IMR-90 (cell line): ENCODE measurements around the gene DAPK1. TPM values are rescaled to one million over a fixed set of nuclear protein-coding genes. Genes with fewer than 3 reads are reported as not detected.

Source experiments
- ATAC-seq: fragments of 200-7000 bp; cut with Tn5 transposase; 2 replicates; pipeline ENCODE4 v1.9.1; 2020; ENCODE audit warnings: low read depth, mild to moderate bottlenecking, moderate library complexity
- BruUV-seq: library from RNA; stranded (reverse); fragments of 400-500 nt; replicated peaks from 2 replicates; lab custom pipeline; 2021; lab: Mats Ljungman, UMichigan
- CTCF ChIA-PET: fragments of 300-600 bp; formaldehyde crosslinking; extraction: SDS; loops from one replicate; lab custom pipeline; 2021; ENCODE audit warnings: antibody characterized with exemption; lab: Yijun Ruan, JAX
- POLR2A ChIA-PET: fragments of 300-600 bp; sonication (Branson Sonifier 250); formaldehyde crosslinking; loops from one replicate; lab custom pipeline; 2022; ENCODE audit warnings: antibody characterized with exemption; ENCODE audit not compliant: unreplicated experiment; lab: Charles Lee
- DNase-seq: peaks from one replicate; pipeline ENCODE4 v3.0.0; 2013
- H2AFZ ChIP-seq: replicated peaks from 2 replicates; pipeline ENCODE3; 2013; ENCODE audit warnings: low read length, mild to moderate bottlenecking; ENCODE audit not compliant: poor library complexity
- H2AK5ac ChIP-seq: 2 replicates; pipeline ENCODE4 v1.6.1; 2013; ENCODE audit warnings: low read depth, low read length, inconsistent platforms
- H2AK9ac ChIP-seq: replicated peaks from 2 replicates; pipeline ENCODE3; 2013; ENCODE audit warnings: mild to moderate bottlenecking, low read depth, low read length, moderate library complexity; ENCODE audit not compliant: poor library complexity
- H2BK120ac ChIP-seq: 2 replicates; pipeline ENCODE4 v1.6.1; 2013; ENCODE audit warnings: low read depth, low read length, inconsistent platforms
- H2BK15ac ChIP-seq: 3 replicates; pipeline ENCODE4 v1.6.1; 2013; ENCODE audit warnings: low read depth, low read length, inconsistent platforms
- H2BK20ac ChIP-seq: 2 replicates; pipeline ENCODE4 v1.6.1; 2013; ENCODE audit warnings: low read depth, mild to moderate bottlenecking, inconsistent platforms, low read length, moderate library complexity
- H2BK5ac ChIP-seq: 2 replicates; pipeline ENCODE4 v1.6.1; 2013; ENCODE audit warnings: mild to moderate bottlenecking, low read depth, low read length, inconsistent platforms; ENCODE audit not compliant: poor library complexity, severe bottlenecking
- H3K14ac ChIP-seq: replicated peaks from 2 replicates; pipeline ENCODE4 v1.6.1; 2013; ENCODE audit warnings: low read depth, low read length, inconsistent platforms
- H3K18ac ChIP-seq: 2 replicates; pipeline ENCODE4 v1.6.1; 2013; ENCODE audit warnings: low read depth, low read length, control low read depth
- H3K23ac ChIP-seq: 2 replicates; pipeline ENCODE4 v1.6.1; 2013; ENCODE audit warnings: low read depth, low read length, inconsistent platforms
- H3K27ac ChIP-seq: 2 replicates; pipeline ENCODE4 v1.5.1; 2013; ENCODE audit warnings: mild to moderate bottlenecking, control low read depth, low read length; ENCODE audit not compliant: insufficient read depth
- H3K27me3 ChIP-seq: 2 replicates; pipeline ENCODE4 v1.6.1; 2013; ENCODE audit warnings: low read length; ENCODE audit not compliant: control insufficient read depth, insufficient read depth
- H3K36me3 ChIP-seq: 2 replicates; pipeline ENCODE4 v1.6.1; 2013; ENCODE audit warnings: low read length, mixed read lengths; ENCODE audit not compliant: control insufficient read depth, insufficient read depth
- H3K4ac ChIP-seq: 2 replicates; pipeline ENCODE4 v1.6.1; 2013; ENCODE audit warnings: low read depth, low read length, inconsistent platforms
- H3K4me1 ChIP-seq: 2 replicates; pipeline ENCODE4 v1.6.1; 2013; ENCODE audit warnings: low read length, mixed read lengths; ENCODE audit not compliant: control insufficient read depth, insufficient read depth
- H3K4me2 ChIP-seq: 2 replicates; pipeline ENCODE4 v1.6.1; 2013; ENCODE audit warnings: low read depth, mild to moderate bottlenecking, control low read depth, low read length, moderate library complexity
- H3K4me3 ChIP-seq: 2 replicates; pipeline ENCODE4 v1.5.1; 2013; ENCODE audit warnings: low read depth, mild to moderate bottlenecking, control low read depth, low read length, moderate library complexity; ENCODE audit not compliant: insufficient read depth
- H3K56ac ChIP-seq: 2 replicates; pipeline ENCODE4 v1.6.1; 2013; ENCODE audit warnings: low read length, inconsistent platforms; ENCODE audit not compliant: insufficient read depth; ENCODE audit errors: extremely low read depth
- H3K79me1 ChIP-seq, 2 experiments: 2 replicates each; pipeline ENCODE4 v1.6.1; 2013; ENCODE audit warnings: low read length in 2 of 2, inconsistent platforms in 1 of 2, low read depth in 1 of 2
- H3K9ac ChIP-seq: 2 replicates; pipeline ENCODE4 v1.6.1; 2013; ENCODE audit warnings: low read depth, low read length, control low read depth
- H3K9me1 ChIP-seq: 2 replicates; pipeline ENCODE4 v1.6.1; 2013; ENCODE audit warnings: low read length, inconsistent platforms; ENCODE audit not compliant: insufficient read depth
- H3K9me3 ChIP-seq: 2 replicates; pipeline ENCODE4 v1.6.1; 2013; ENCODE audit warnings: low read length; ENCODE audit not compliant: control insufficient read depth, insufficient read depth
- H4K20me1 ChIP-seq: 2 replicates; pipeline ENCODE4 v1.6.1; 2013; ENCODE audit warnings: low read length, inconsistent platforms; ENCODE audit not compliant: insufficient read depth
- H4K5ac ChIP-seq: 2 replicates; pipeline ENCODE4 v1.6.1; 2013; ENCODE audit warnings: mild to moderate bottlenecking, low read depth, low read length, control low read depth
- H4K8ac ChIP-seq, 2 experiments: 2 replicates each; pipeline ENCODE4 v1.6.1; 2013; ENCODE audit warnings: low read depth in 2 of 2, low read length in 2 of 2, control low read depth in 1 of 2, inconsistent platforms in 1 of 2
- H4K91ac ChIP-seq: 2 replicates; pipeline ENCODE4 v1.6.1; 2013; ENCODE audit warnings: low read depth, low read length, inconsistent platforms; ENCODE audit not compliant: insufficient read depth
- BHLHE40 ChIP-seq: fragments of 150-350 bp; IDR thresholded peaks from 2 replicates; pipeline ENCODE4 v1.6.1; 2016; ENCODE audit warnings: mild to moderate bottlenecking, low read depth, low read length
- CEBPB ChIP-seq: IDR thresholded peaks from 2 replicates; pipeline ENCODE4 v1.6.1; 2012; ENCODE audit warnings: low read depth, low read length, improper control_type of control experiment
- CHD1 ChIP-seq: IDR thresholded peaks from 2 replicates; pipeline ENCODE4 v1.6.1; 2012; ENCODE audit warnings: low read depth, low read length, improper control_type of control experiment
- ELK1 ChIP-seq: fragments of 150-350 bp; IDR thresholded peaks from 2 replicates; pipeline ENCODE4 v1.6.1; 2016; ENCODE audit warnings: low read depth, mild to moderate bottlenecking, low read length, moderate library complexity, borderline replicate concordance
- FOS ChIP-seq: fragments of 150-350 bp; IDR thresholded peaks from 2 replicates; pipeline ENCODE4 v1.6.1; 2016; ENCODE audit warnings: low read depth, low read length
- MAFK ChIP-seq: IDR thresholded peaks from 2 replicates; pipeline ENCODE4 v1.6.1; 2012; ENCODE audit warnings: low read depth, low read length, improper control_type of control experiment
- MAZ ChIP-seq: IDR thresholded peaks from 2 replicates; pipeline ENCODE4 v1.6.1; 2012; ENCODE audit warnings: low read depth, mild to moderate bottlenecking, low read length, improper control_type of control experiment, moderate library complexity, borderline replicate concordance
- MXI1 ChIP-seq: IDR thresholded peaks from 2 replicates; pipeline ENCODE4 v1.6.1; 2012; ENCODE audit warnings: low read depth, mild to moderate bottlenecking, low read length, moderate library complexity, borderline replicate concordance
- NFE2L2 ChIP-seq: fragments of 150-350 bp; IDR thresholded peaks from 2 replicates; pipeline ENCODE4 v1.6.1; 2016; ENCODE audit warnings: low read depth, mild to moderate bottlenecking, low read length
- POLR2A ChIP-seq: IDR thresholded peaks from 2 replicates; pipeline ENCODE4 v1.6.1; 2012; ENCODE audit warnings: mild to moderate bottlenecking, low read depth, low read length
- RAD21 ChIP-seq: IDR thresholded peaks from 2 replicates; pipeline ENCODE4 v1.6.1; 2012; ENCODE audit warnings: low read length, improper control_type of control experiment
- RCOR1 ChIP-seq: IDR thresholded peaks from 2 replicates; pipeline ENCODE4 v1.6.1; 2012; ENCODE audit warnings: mild to moderate bottlenecking, low read length, improper control_type of control experiment; ENCODE audit not compliant: insufficient replicate concordance
- RFX5 ChIP-seq: IDR thresholded peaks from 2 replicates; pipeline ENCODE4 v1.8.0; 2012; ENCODE audit warnings: low read depth, mild to moderate bottlenecking, low read length, moderate library complexity
- SMC3 ChIP-seq: fragments of 150-350 bp; IDR thresholded peaks from 2 replicates; pipeline ENCODE4 v1.6.1; 2016; ENCODE audit warnings: low read depth, mild to moderate bottlenecking, antibody characterized with exemption, low read length, moderate library complexity
- WGBS, 2 experiments: methylation state at CpG; one replicate each; pipeline versions ENCODE4 v1.1.5 to v1.1.7; 2013; ENCODE audit warnings: missing lambda C conversion rate in 2 of 2; ENCODE audit not compliant: insufficient read length in 1 of 2; ENCODE audit errors: extremely low coverage in 2 of 2; 5-methylcytosine and 5-hydroxymethylcytosine counted together
- dilution Hi-C: fragments of 300-500 bp; cut with HindIII; formaldehyde crosslinking; loops from one replicate; pipeline ENCODE4 v1.14.3; 2018; ENCODE audit warnings: low sequenced_read_pairs; ENCODE audit not compliant: unreplicated experiment
- in situ Hi-C: fragments of 300-500 bp; cut with MboI; formaldehyde crosslinking; loops from 3 replicates; pipeline ENCODE4 v1.14.3; 2019; ENCODE audit warnings: low sequenced_read_pairs, inconsistent platforms, mixed read lengths
- intact Hi-C: fragments of 100-400 bp; cut with micrococcal nuclease; formaldehyde crosslinking; loops from 2 replicates; pipeline ENCODE4 v1.10.0; 2022
- polyA plus RNA-seq, 3 experiments: library from polyadenylated mRNA; depleted of rRNA; stranded (reverse); fragments of >200 nt; gene quantifications; 2 replicates each; pipeline ENCODE4 v1.2.3, GENCODE V29; 2012; ENCODE audit warnings: low replicate concordance in 1 of 3
- total RNA-seq: library from RNA; depleted of rRNA; stranded (reverse); fragments of >200 nt; gene quantifications from 2 replicates; pipeline ENCODE4 v1.2.3, GENCODE V29; 2012
- TF ChIP-seq, protein P1 (sequence below): conservative IDR thresholded peaks from 2 replicates; pipeline ENCODE4 v1.5.1; 2012; ENCODE audit warnings: mild to moderate bottlenecking, low read depth, low read length, improper control_type of control experiment
- TF ChIP-seq, protein P2 (sequence below): fragments of 150-350 bp; IDR thresholded peaks from 2 replicates; pipeline ENCODE4 v1.6.1; 2017; ENCODE audit warnings: mild to moderate bottlenecking, antibody characterized with exemption, low read length, low read depth

Gene DAPK1
- total and polyA plus RNA-seq, 2 of the 4 experiments (the other 2 are of a cell fraction), result under 0.01 to 0.03 TPM

DNA sequence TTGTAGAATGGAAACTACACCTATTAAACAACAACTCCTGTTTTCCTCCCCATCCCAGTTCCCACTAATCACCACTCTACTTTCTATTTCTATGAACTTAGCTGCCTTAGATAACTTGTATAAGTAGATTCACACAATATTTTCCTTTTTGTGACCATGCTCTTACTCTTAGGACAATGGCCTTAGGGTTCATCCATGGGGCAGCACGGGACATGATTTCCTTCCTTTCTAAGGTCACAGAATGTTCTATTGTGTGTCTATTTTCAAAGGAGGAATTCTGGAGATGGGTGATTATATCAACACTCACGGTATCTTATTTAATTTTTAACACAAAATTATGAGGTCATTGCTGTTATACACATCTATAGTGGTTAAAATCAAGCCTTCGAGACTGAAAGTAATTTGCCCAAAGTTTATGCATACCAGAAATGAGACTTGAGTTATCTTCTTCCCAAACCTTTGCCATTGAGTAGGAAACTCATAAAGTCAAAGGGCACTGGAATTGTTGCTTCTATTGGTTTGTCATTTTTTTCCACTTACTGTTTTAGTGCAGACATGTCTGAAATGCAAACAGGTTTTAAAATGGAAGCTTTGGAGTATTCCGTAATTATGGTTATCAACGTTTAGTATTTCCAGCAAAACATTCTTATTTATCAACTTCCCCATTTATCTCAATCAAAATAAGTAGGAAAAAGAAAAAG, 251.8 kb downstream of the DAPK1 start:
- no peaks in the 10 kb centered on the region for H3K9me1 ChIP-seq
- H4K8ac ChIP-seq, result no peak overlapping the region
- H2AK9ac ChIP-seq, result no peak overlapping the region
- no peak overlapping the region for H3K14ac ChIP-seq
- ChIA-PET POLR2A (no interaction called here), CTCF (no interaction called here)
- dilution Hi-C loops (no loop called here), in situ Hi-C loops (no loop called here), intact Hi-C loops (no loop called here)
- no TSS peak for BruUV-seq
- H4K91ac ChIP-seq, result no peak overlapping the region
- H3K79me1 ChIP-seq, result no peaks in the 10 kb centered on the region
- H3K36me3 ChIP-seq, result no peaks in the 10 kb centered on the region
- no peak overlapping the region for H3K56ac ChIP-seq
- H2BK20ac ChIP-seq, result no peak overlapping the region
- no peak overlapping the region for H3K9ac ChIP-seq
- no peak for TF ChIP-seq MAZ
- no peak for TF ChIP-seq MAFK
- TF ChIP-seq SMC3, result no peak
- no peak for TF ChIP-seq CEBPB
- no peak for TF ChIP-seq FOS
- TF ChIP-seq NFE2L2, result no peak
- no peak for TF ChIP-seq RAD21
- no peak for TF ChIP-seq ELK1
- no peak for TF ChIP-seq RCOR1
- no peak for TF ChIP-seq RFX5
- no peak for TF ChIP-seq CHD1
- TF ChIP-seq POLR2A, result no peak
- TF ChIP-seq BHLHE40, result no peak
- TF ChIP-seq, protein P1, sequence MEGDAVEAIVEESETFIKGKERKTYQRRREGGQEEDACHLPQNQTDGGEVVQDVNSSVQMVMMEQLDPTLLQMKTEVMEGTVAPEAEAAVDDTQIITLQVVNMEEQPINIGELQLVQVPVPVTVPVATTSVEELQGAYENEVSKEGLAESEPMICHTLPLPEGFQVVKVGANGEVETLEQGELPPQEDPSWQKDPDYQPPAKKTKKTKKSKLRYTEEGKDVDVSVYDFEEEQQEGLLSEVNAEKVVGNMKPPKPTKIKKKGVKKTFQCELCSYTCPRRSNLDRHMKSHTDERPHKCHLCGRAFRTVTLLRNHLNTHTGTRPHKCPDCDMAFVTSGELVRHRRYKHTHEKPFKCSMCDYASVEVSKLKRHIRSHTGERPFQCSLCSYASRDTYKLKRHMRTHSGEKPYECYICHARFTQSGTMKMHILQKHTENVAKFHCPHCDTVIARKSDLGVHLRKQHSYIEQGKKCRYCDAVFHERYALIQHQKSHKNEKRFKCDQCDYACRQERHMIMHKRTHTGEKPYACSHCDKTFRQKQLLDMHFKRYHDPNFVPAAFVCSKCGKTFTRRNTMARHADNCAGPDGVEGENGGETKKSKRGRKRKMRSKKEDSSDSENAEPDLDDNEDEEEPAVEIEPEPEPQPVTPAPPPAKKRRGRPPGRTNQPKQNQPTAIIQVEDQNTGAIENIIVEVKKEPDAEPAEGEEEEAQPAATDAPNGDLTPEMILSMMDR, result no peak
- no peak for TF ChIP-seq MXI1
- TF ChIP-seq, protein P2, sequence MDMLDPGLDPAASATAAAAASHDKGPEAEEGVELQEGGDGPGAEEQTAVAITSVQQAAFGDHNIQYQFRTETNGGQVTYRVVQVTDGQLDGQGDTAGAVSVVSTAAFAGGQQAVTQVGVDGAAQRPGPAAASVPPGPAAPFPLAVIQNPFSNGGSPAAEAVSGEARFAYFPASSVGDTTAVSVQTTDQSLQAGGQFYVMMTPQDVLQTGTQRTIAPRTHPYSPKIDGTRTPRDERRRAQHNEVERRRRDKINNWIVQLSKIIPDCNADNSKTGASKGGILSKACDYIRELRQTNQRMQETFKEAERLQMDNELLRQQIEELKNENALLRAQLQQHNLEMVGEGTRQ, result no peak
- H4K20me1 ChIP-seq, result no peaks in the 10 kb centered on the region
- no peak overlapping the region for H3K4ac ChIP-seq
- H3K4me3 ChIP-seq, result no peak overlapping the region
- H3K27ac ChIP-seq, result no peak overlapping the region
- H3K4me2 ChIP-seq, result no peak overlapping the region
- 0 out of 2 replicates have a peak, but pooled peaks cover 1% of the 10 kb centered on the region for H3K9me3 ChIP-seq
- no CpG with 5 or more reads among the region's 5 CpGs for WGBS, 2 experiments
- no peak overlapping the region for H2AFZ ChIP-seq
- H2BK15ac ChIP-seq, result no peak overlapping the region
- no peak overlapping the region for H3K18ac ChIP-seq
- no peaks in the 10 kb centered on the region for H3K4me1 ChIP-seq
- no peak overlapping the region for H2BK5ac ChIP-seq
- no peak overlapping the region for H2BK120ac ChIP-seq
- DNase-seq (no peak), ATAC-seq (no peak)
- H4K5ac ChIP-seq, result no peak overlapping the region
- peaks cover 5% of the 10 kb centered on the region; the same call in 1 of the 2 replicates for H3K27me3 ChIP-seq
- H2AK5ac ChIP-seq, result no peak overlapping the region
- H3K23ac ChIP-seq, result no peak overlapping the region
